Fibroblast of villous mesenchyme (primary cell): Measurements from ENCODE around the gene CHRNA9. TPM values are rescaled to one million over a fixed set of nuclear protein-coding genes. Genes with fewer than 3 reads are reported as not detected.
A peak's percentile ranks its signal among the peaks of the same experiment; 100 is the strongest.

Experiments
- DNase-seq: peaks from one replicate; pipeline ENCODE4 v3.0.0-alpha.2; 2010; ENCODE audit warnings: low read depth
- H3K4me3 ChIP-seq: 2 replicates; pipeline ENCODE4 v1.5.1; 2011; ENCODE audit warnings: low read depth, mild to moderate bottlenecking, low read length
- small RNA-seq: library from RNA; depleted of rRNA; stranded (forward); fragments of <200 nt; gene quantifications from one replicate; pipeline ENCODE3, GENCODE V24; 2012
- total RNA-seq: library from RNA; depleted of rRNA; stranded (reverse); fragments of >200 nt; gene quantifications from 2 replicates; pipeline ENCODE4 v1.2.3, GENCODE V29; 2012
- TF ChIP-seq, protein P1 (sequence below): IDR thresholded peaks from 2 replicates; pipeline ENCODE4 v1.5.1; 2012; ENCODE audit warnings: low read depth, mild to moderate bottlenecking, low read length; ENCODE audit not compliant: insufficient read depth

The CHRNA9 gene
- total RNA-seq, 1 donor: not detected

DNA sequence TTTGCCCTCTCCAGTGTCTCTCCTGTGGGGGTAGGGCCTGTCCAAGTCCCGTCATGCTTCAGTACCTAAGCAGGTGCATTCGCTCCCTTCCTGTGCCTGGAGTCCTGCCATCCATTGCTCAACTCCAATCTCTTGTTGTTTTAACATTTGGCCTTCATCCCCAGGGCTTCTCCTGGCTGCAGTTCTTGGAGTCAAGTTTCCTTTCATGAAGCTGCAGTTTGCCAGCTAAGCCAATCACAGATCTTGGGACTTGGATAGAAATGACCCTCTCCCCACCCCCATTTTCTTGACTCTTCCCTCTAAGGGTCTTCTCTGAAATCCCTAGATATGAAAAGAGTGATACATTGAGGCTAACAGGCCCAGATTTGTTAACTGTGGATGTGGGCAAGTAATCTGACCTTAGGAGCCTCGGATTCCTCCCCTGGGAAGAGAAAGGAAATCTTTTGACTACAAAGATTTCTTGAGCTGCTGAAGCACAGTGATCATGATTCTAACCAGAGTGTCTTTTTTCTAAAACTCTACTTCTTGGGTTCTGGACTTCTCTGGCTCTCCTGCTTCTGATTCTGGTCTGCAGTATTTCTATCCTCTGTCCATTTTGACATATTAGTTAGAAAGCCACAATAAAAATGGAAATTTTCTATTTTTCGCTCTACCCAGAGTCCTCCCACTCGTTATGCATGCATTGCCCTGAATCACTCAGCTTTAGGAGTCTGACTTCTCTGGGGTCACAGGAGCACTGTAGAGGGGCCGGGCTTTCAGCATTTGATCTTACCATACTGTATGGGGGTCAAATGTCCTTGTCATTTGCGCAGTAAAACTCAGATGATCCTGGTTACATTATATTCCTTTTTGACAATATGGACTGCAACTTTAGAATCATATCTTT lies 61.0 kb downstream of the CHRNA9 start:
- TF ChIP-seq, protein P1, sequence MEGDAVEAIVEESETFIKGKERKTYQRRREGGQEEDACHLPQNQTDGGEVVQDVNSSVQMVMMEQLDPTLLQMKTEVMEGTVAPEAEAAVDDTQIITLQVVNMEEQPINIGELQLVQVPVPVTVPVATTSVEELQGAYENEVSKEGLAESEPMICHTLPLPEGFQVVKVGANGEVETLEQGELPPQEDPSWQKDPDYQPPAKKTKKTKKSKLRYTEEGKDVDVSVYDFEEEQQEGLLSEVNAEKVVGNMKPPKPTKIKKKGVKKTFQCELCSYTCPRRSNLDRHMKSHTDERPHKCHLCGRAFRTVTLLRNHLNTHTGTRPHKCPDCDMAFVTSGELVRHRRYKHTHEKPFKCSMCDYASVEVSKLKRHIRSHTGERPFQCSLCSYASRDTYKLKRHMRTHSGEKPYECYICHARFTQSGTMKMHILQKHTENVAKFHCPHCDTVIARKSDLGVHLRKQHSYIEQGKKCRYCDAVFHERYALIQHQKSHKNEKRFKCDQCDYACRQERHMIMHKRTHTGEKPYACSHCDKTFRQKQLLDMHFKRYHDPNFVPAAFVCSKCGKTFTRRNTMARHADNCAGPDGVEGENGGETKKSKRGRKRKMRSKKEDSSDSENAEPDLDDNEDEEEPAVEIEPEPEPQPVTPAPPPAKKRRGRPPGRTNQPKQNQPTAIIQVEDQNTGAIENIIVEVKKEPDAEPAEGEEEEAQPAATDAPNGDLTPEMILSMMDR: no peak
- H3K4me3 ChIP-seq: no peak overlapping the region
- DNase-seq: peak; percentile 45

DNA sequence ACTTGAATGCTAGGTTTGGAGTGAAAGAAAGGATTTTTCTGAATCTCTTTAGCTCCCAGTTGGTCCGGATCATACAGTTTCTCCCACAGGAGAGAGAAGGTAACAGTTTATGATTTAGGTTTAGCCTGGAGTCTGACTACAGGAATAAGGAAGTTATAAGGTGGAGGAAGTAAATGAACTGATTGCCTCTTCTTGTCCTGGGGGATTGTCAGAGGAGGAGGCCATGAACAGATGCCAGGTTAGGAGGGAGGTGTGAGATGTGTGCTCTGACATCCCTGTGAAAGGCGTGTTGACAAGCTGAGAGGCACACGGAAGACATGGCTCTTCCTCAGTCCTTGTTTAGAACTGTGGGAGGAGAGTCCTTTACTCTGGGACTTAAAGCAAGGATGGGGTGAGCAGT lies 64.4 kb downstream of the CHRNA9 start:
- H3K4me3 ChIP-seq: no peak overlapping the region
- no peak for DNase-seq
- TF ChIP-seq, protein P1: no peak

DNA sequence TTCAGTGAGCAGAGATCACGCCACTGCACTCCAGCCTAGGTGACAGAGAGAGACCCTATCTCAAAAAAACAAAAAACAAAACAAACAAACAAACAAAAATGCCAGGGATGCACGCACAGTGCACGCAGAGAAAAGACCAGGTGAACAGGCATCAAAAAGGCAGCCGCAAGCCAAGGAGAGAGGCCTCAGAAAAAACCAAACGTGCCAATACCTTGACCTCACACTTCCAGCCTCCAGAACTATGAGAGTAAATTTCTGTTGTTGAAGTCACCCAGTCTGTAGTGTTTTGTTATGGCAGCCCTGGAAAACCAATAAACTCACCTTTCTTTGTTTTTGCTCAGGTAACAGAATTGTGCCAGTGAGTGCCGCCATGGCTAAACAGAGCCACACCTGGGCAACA lies 66.0 kb downstream of the CHRNA9 start:
- TF ChIP-seq, protein P1: no peak
- DNase-seq: no peak
- H3K4me3 ChIP-seq: no peak overlapping the region

DNA sequence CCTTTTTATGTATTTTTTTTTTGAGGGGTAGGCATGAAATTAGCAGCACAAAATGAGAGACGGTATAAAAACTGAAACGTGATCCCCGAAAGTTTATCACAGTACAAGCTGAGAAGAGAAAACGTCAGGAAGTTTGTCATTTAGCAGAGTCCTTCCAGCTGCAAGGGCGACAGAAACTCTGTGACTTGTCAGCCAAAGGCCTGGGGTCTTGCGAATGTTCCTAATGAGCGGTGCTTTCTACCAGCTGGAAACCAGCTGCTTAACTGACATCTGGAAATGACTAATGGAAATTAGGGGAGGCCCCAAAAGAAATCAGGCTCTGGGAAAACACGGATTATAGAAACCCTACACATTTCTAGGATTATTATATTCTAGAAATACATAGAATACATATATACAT lies 66.5 kb downstream of the CHRNA9 start:
- TF ChIP-seq, protein P1: no peak
- no peak overlapping the region for H3K4me3 ChIP-seq
- peak; percentile 20 for DNase-seq

DNA sequence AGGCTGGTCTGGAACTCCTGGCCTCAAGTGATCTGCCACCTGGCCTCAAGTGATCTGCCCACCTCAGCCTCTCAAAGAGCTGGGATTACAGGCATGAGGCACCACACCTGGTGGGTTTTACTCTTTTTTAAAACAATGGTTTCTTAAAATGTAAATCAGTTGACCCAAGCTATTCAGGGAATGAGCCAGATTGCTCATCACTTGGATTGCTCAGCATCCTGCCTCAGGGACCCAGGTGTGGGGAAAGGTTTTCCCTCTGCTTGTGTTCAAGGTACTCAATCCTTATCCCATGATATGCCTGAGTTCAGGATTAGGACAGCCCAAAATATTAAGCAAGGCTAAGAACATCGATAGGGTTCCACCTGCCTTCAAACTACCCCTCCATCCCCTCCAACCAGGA lies 67.4 kb downstream of the CHRNA9 start:
- TF ChIP-seq, protein P1: no peak
- DNase-seq: no peak
- H3K4me3 ChIP-seq: no peak overlapping the region

DNA sequence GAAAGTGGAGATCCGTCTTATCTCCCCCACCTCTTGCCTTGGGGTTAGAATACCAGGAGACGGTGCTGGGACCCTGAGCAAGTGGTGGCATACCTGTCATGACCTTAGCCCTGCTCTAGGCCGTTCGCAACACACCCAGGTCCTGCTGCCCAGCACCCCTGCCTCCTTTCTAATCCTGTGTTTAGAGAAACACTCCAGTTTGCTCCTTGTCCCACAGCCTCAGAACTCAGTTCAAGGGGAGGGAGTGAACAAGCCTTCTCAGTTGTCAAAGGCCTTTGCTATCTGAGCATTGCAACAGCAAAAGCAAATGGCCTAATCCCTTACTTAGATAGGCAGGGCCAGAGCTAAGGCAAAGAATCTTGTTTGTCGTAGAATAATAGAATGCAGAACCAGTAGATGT lies 67.9 kb downstream of the CHRNA9 start:
- H3K4me3 ChIP-seq: no peak overlapping the region
- TF ChIP-seq, protein P1: no peak
- DNase-seq: peak; percentile 40

Small RNA genes lying within 50 kb of the gene (small RNA-seq; reads per million reads assigned to genes)
- gene RNU7-74P: not detected

Other genes starting within 250 kb of the CHRNA9 start
- gene RHOH, start 138.3 kb upstream of the CHRNA9 start, total RNA-seq: under 0.01 TPM in 1 of 2 replicates, not detected in the other